Heart right ventricle (tissue), 16 donors: ENCODE data around the gene KTI12. TPM values are rescaled to one million over a fixed set of nuclear protein-coding genes. Genes with fewer than 3 reads are reported as not detected.

Experiments
- ATAC-seq, 8 donors: fragments of 200-7000 bp; cut with Tn5 transposase; one replicate each; pipeline ENCODE4 v1.9.1; 2020; ENCODE audit warnings: mild to moderate bottlenecking in 8 of 8, moderate library complexity in 8 of 8, moderate number of reproducible peaks in 1 of 8
- DNase-seq, 2 donors: peaks; one replicate each; pipeline ENCODE4 v3.0.0-alpha.2; 2020
- H3K27ac ChIP-seq, 10 donors: fragments of 200-600 bp; sonication (generic) in 2 of 10; one replicate each; pipeline versions ENCODE4 v1.5.0 to v1.8.0; 2020 to 2022; ENCODE audit warnings: mild to moderate bottlenecking in 3 of 10
- H3K27me3 ChIP-seq, 7 donors: fragments of 200-600 bp; one replicate each; pipeline ENCODE4 v1.8.0; 2021 to 2022; ENCODE audit warnings: mild to moderate bottlenecking in 2 of 7
- H3K36me3 ChIP-seq, 9 donors: fragments of 200-600 bp; sonication (generic) in 1 of 9; one replicate each; pipeline versions ENCODE4 v1.5.0 to v1.8.0; 2020 to 2022; ENCODE audit warnings: mild to moderate bottlenecking in 2 of 9
- H3K4me1 ChIP-seq, 9 donors: fragments of 200-600 bp; sonication (generic) in 1 of 9; one replicate each; pipeline versions ENCODE4 v1.5.0 to v1.8.0; 2020 to 2022; ENCODE audit warnings: mild to moderate bottlenecking in 4 of 9
- H3K4me3 ChIP-seq, 10 donors: fragments of 200-600 bp; sonication (generic) in 2 of 10; one replicate each; pipeline versions ENCODE4 v1.5.0 to v1.8.0; 2020 to 2022; ENCODE audit warnings: mild to moderate bottlenecking in 7 of 10, moderate library complexity in 2 of 10
- H3K9me3 ChIP-seq, 11 donors: fragments of 200-600 bp in 10 of 11; sonication (generic) in 2 of 11; one replicate each; pipeline versions ENCODE4 v1.5.0 to v1.8.0; 2013 to 2022; ENCODE audit warnings: mild to moderate bottlenecking in 2 of 11, control low read depth in 1 of 11, moderate library complexity in 1 of 11
- WGBS, 2 donors: extraction: QIAGEN DNeasy Blood & Tissue Kit; methylation state at CpG; one replicate each; pipeline ENCODE4 v1.1.7; 2013; ENCODE audit warnings: inconsistent platforms in 1 of 2; 5-methylcytosine and 5-hydroxymethylcytosine counted together
- intact Hi-C, 10 donors: fragments of 100-400 bp; cut with DNase I; formaldehyde crosslinking; loops; one replicate each; pipeline versions ENCODE4 v1.11.1 to v1.14.2; 2022
- polyA plus RNA-seq, 2 donors: library from polyadenylated mRNA; stranded (reverse); fragments of 200-250 nt; gene quantifications; one replicate each; pipeline ENCODE4 v1.2.3, GENCODE V29; 2013
- total RNA-seq, 10 donors: library from RNA; stranded (reverse); fragmentation: NEBNext Ultra II Directional in 3 of 10; extraction: Animal tissue kit (Norgen Biotek cat#: 25700) in 3 of 10; gene quantifications; one replicate each; pipeline versions ENCODE4 v1.2.1 to v1.2.4, GENCODE V29; 2021 to 2023
- TF ChIP-seq, protein P1 (sequence below), 9 donors: fragments of 200-600 bp; sonication (generic) in 2 of 9; IDR thresholded peaks; one replicate each; pipeline versions ENCODE4 v1.5.0 to v1.8.0; 2021 to 2022; ENCODE audit warnings: antibody characterized with exemption in 9 of 9, mild to moderate bottlenecking in 5 of 9, moderate library complexity in 1 of 9
- donor health status: Arrhythmogenic right ventricular cardiomyopathy.
- donor health status: ischemic (EF 13 %, LVEDD 7.1; RV severe dilation, severe dysfunction).
- donor health status: healthy with polysubstance abuse.
- donor health status: DM: no; HTN: yes; CAD: no.
- donor health status: DM: no; HTN: no; CAD: no.
- donor health status: ischemic (EF 25% LVEDD 6.9; RV normal size, moderate dysfunction).
- donor health status: ischemic (EF 25% LVEDD 5.7; RV mildly dilated, moderate dysfunction).
- donor health status: healthy.
- donor health status: DM: yes; HTN: yes; CAD: no.
- donor health status: Ischemic cardiomyopathy.
- donor health status: ischemic (EF 35%, LVEDD 5.7; RV mildly dilated, moderate dysfunction).
- donor health status: nonischemic (EF 11% LVEDD 7.7; RV severe dilation, severe dysfunction).
- donor health status: DM: yes; HTN: yes; CAD: no.
- donor health status: PGD.
- donor health status: ischemic (EF 29% LVEDD 5.4; RV normal size, mild dysfunction).
- donor health status: nonischemic (EF 23%, LVEDD 6.1; RV moderate dilation, normal function).

The KTI12 gene
- total and polyA plus RNA-seq, 12 donors = 1.9 to 7.5 (median 3.5) TPM

- no peaks in the 10 kb centered on the region for H3K9me3 ChIP-seq
- 97% methylated on average over 4 of the region's 4 CpGs for WGBS, 2 donors
- TF ChIP-seq, protein P1, sequence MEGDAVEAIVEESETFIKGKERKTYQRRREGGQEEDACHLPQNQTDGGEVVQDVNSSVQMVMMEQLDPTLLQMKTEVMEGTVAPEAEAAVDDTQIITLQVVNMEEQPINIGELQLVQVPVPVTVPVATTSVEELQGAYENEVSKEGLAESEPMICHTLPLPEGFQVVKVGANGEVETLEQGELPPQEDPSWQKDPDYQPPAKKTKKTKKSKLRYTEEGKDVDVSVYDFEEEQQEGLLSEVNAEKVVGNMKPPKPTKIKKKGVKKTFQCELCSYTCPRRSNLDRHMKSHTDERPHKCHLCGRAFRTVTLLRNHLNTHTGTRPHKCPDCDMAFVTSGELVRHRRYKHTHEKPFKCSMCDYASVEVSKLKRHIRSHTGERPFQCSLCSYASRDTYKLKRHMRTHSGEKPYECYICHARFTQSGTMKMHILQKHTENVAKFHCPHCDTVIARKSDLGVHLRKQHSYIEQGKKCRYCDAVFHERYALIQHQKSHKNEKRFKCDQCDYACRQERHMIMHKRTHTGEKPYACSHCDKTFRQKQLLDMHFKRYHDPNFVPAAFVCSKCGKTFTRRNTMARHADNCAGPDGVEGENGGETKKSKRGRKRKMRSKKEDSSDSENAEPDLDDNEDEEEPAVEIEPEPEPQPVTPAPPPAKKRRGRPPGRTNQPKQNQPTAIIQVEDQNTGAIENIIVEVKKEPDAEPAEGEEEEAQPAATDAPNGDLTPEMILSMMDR (IDR thresholded peaks at IDR 0.05) = no peak
Measured at GRCh38 chr1:52070704-52071103, 37.1 kb upstream of the KTI12 start.

GRCh38 chr1:52063192-52063591, 29.6 kb upstream of the KTI12 start:
- Histone ChIP-seq H3K9me3 (no peaks in the 10 kb centered on the region), H3K27ac (no peak overlapping the region), H3K36me3 (peaks cover 0 to 86% (median 46%) of the 10 kb centered on the region in 9 donors), H3K4me3 (no peak overlapping the region), H3K4me1 (peaks cover 0 to 18% (median 11%) of the 10 kb centered on the region in 9 donors), H3K27me3 (no peaks in the 10 kb centered on the region)
- 89 to 97% methylated on average over 2 of the region's 2 CpGs for WGBS, 2 donors
- TF ChIP-seq, protein P1 (IDR thresholded peaks at IDR 0.05) = no peak
- DNase-seq (no peak), ATAC-seq (no peak)
- intact Hi-C loops = no loop called here

More at GRCh38 chr1:52070704-52071103, 37.1 kb upstream of the KTI12 start:
- no peak overlapping the region for H3K4me3 ChIP-seq
- H3K36me3 ChIP-seq = peaks cover 0 to 80% (median 14%) of the 10 kb centered on the region in 9 donors
- no peak overlapping the region for H3K27ac ChIP-seq
- no peak for ATAC-seq
- no peaks in the 10 kb centered on the region for H3K27me3 ChIP-seq
- intact Hi-C loops = no loop called here
- H3K4me1 ChIP-seq = peaks cover 0 to 8% (median 0%) of the 10 kb centered on the region in 9 donors
- no peak for DNase-seq

DNA sequence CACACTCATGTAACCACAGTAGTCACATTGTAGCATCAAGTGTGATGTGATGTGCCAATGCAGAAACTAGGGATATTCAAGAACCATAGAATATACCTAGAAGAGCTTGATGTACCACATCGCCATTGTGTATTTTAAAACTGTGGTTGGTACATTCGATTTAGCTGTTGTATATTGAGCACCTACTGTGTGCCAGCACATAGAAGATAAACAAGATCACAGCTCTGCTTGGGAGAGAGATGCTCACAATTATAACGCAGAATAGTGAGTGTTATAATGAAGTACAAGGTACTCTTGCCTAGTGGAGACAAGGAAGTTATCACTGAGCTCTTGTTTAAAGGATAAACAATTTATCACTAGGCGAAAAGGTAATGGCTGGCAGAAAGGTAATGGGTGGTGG, 27.2 kb upstream of the KTI12 start:
- H3K27me3 ChIP-seq = no peaks in the 10 kb centered on the region
- H3K27ac ChIP-seq = no peak overlapping the region
- no peak for ATAC-seq
- TF ChIP-seq, protein P1 (IDR thresholded peaks at IDR 0.05) = no peak
- no peak overlapping the region for H3K4me3 ChIP-seq
- intact Hi-C loops = no loop called here
- WGBS, 2 donors = 97% methylated on average over 4 of the region's 4 CpGs
- peaks cover 0 to 62% (median 35%) of the 10 kb centered on the region in 9 donors for H3K36me3 ChIP-seq
- H3K4me1 ChIP-seq = peaks cover 0 to 35% (median 26%) of the 10 kb centered on the region in 9 donors
- no peak for DNase-seq
- H3K9me3 ChIP-seq = no peaks in the 10 kb centered on the region

GRCh38 chr1:52059888-52060287, 26.3 kb upstream of the KTI12 start:
- no peaks in the 10 kb centered on the region for H3K27me3 ChIP-seq
- TF ChIP-seq, protein P1 (IDR thresholded peaks at IDR 0.05) = no peak
- no peak for ATAC-seq
- H3K27ac ChIP-seq = no peak overlapping the region
- DNase-seq = no peak
- intact Hi-C loops = loop anchor here in 1 of 10 donors (5.0 kb wide), 1 partner anchor 183 kb away; the partner anchor contains the start of gene NRDC
- H3K36me3 ChIP-seq = peaks cover 0 to 53% (median 26%) of the 10 kb centered on the region in 9 donors
- no peaks in the 10 kb centered on the region for H3K9me3 ChIP-seq
- peaks cover 0 to 39% (median 26%) of the 10 kb centered on the region in 9 donors for H3K4me1 ChIP-seq
- 92 to 95% methylated on average over 1 of the region's 1 CpG for WGBS, 2 donors
- H3K4me3 ChIP-seq = no peak overlapping the region
